ENCODE data around the gene ARVCF.

Gene ARVCF

DNA sequence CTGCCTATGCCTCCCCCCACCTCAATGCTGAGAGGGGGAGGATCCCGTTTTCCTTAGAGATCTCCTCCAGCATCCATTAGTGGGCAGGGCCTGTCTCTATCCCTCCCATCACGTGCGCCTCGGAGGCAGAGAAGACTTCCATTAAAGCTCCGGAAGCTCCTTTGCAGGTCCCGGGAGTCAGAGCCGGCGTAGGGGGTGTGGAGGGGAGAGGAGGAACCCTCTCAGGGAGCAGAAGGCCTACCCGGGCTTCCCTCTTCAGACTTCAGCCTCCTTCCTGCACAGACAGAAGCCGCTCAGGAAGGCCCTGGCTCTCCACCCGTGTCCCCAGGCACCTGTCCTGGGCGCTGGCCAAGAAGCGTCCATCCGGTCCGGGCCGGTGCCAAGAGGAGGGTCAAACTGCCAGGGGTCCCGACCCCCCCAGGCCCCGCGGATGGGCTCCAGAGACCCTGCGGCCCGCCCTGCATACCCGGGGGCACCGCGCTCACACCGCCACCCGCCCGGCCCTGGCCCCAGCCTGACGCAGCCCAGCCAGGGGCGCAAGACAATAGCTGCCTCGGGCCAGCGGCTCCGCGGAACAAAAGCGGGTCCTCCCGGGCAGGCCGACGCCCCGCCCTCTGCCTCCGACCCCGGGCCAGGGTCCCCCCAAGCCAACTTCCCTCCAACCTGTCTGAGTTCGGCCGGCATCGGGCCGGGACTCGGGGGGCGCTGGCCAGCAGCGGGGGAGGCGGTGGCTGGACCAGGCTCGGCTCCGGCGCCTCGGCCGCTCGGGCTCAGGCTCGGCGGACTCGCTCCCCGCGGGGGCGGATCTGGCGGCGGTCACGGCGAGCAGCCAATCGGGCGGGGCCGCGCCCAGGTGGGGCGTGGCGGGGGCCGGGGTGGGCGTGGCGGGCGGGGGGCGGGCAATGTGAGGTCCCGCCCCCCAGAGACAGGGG lies 29.9 kb downstream of the ARVCF start:
- peak; percentile 14 to 19 for DNase-seq (ENCODE audit: low read depth in 2 of 2)

DNA sequence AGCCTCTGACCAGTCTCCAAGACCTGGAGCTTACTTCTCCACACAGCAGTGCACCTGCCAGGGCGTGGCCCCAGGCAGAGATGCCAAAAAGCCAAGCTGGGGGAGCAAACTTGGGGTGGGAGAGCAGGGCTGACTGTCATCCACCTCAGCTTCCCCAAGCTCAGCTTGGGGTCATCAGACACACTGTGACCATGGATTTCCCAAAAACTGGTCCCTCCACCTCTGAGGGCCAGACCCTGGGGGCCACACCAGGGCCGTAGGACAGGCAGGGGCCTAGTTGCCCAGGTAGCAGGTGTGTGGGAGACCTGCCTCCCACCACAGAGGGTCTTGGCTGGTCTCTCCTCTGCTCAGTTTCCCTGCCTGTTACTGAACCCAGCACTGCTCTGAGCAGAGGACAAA lies 30.6 kb downstream of the ARVCF start:
- no peak for DNase-seq (ENCODE audit: low read depth in 2 of 2)

DNA sequence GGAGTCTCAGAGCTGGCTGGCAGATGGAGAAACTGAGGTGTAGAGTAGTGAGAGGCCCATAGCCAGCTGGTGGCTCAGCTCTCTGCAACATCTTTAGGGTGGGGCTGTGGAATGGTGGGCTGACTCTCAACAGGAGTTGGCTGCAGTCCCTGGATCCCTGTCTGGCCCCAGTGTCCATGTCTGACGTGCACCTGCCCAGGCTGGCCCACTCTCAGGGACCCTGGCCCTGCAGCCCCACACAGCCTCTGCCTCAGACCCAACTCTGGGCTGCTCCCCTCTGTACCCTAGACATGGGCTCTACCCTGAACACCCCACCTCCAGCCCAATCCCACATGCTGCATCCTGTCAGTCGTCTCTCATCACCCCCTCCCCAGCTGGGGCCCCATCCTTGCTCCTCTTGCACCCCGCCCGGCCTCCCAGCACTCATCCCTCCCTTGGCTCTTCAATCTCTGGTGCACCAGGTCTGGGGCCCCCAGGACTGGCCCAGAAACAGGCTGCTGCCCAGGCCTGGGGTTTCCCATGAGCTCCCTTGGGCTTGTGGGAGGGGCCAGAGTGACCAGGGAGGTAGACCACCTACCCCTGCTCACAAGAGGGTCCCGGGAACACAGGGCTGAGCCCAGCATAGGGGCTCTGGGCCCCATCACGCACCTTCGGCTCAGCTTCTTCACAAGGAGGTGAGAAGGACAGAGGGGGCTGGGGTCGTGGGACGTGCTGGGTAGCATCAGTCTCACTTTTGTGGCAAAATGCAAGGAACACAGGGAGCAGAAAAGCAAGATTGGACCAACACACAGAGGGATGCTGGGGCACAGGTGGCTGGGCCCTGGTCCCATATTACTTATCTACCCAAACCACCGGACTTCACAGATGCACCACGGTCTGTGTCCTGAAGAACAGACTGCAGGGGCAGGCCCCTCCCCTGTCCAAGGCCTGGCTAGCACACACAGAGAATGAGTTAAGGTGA lies 31.5 kb downstream of the ARVCF start:
- DNase-seq (ENCODE audit: low read depth in 2 of 2) = no peak

DNA sequence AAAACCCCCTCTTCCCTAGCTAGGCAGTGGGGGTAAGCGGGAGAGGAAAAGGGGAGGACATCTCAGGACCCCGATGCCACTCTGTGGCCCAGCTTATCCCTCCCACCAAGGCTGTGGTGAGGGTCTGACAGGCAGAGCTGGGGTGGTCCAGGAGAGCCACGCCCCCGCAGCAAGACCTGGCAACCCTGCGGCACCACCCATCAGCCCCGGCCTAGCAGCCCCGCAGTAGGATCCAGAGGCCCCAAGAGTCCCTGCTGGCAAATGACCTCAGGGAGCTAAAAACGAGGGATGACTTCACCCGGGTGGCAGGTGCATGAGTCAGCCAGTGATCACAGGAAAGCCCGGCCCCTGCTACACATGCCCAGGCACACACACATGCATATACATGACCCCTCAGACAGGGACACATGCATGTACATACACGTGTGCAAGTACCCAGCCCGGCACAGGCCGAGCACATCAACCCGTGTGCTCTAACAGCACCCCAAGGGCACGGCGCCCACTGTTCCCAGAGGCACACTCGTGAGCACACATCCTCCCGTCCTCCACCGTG lies 32.3 kb downstream of the ARVCF start:
- DNase-seq (ENCODE audit: low read depth in 2 of 2) = no peak

DNA sequence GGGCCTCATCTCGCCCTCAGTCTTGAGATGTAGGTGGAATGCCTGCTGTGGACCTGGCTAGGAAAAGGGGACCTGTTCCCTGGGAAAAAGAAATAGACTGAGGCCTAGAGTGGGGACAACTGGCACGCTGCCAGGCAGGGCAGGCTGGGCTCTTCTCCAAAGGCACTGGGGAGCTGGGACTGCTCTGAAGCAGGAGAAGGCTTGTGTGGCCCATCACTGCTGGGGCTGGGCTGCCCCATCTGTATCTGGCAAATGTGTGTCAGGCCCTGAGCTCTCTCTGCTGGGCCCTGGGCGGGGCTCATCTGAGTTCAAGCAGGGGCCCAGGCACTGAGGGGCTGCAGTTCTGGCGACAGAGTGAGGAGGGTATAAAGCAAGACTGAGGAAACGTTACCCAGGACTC lies 32.9 kb downstream of the ARVCF start:
- no peak for DNase-seq (ENCODE audit: low read depth in 2 of 2)

DNA sequence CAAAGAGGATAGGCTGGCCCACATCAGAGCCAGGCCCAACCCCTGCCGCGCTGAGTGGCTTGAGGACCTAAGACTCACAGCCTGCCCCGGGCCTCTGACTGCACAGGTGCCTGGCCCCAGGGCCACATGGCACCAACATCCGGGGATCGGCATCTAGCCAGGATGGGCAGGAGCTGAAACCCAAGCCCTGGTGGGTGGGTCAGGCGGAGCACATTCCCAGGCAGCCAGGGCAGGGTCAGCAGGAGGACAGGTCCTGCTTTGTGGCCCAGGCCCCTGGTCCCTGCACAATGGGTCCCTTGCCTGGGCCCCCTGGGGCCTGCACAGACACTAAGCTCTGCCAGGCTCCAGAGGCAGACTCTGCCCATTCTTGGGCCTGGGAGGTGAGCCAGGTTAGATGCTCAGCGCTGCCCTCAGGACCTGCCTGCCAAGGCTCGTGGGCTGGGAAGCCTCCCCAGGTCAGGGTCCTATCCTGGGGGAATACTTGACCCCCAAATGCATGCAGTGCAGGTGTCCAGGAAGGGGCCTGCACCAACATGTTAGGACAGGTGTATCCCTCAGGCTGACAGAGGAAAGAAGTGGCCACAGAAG lies 33.5 kb downstream of the ARVCF start:
- no peak for DNase-seq (ENCODE audit: low read depth in 2 of 2)

DNA sequence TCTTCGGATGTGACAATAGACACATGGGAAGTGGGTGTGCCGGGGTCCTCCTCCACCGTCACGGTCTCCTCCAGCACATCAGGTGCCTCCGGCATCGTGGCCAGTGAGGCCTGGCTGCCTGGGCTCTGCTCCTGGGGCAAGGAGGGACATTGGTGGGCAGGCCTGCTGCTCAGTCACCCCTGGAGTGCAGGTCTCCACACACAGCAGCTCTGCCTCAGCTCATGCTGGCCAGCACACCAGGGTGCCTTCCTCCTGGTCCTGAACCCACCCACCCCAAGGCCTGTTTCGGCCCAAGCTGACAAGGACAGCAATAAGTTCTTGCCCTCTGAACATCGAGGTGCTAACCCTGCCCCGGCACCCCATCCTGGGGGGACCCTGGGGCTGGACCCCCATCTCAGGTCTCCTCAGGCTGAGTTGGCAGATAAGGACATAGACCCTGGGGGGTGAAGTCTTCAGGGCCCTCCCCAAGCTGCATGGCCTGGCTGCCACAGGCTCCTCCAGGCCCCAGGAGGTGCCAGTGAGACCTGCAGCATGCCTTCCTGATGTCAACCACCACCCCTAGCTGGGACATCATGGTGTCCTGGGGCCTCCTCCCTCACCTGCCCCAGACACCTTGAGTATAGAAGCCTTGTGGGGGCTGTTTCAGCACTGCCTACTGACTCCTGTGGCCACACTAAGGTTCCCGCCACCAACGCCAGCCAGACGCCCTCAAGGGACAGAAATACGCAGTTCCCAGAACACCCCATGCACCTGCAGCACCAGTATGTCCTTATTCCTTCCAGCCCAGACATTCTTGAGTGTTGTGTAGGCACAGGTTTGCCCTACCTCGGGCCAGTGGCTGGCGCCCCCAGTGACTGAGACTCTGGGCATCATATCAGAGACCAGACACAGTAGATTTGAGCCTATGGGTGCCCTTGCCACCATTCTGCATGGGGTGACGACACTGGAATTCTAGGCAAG lies 34.4 kb downstream of the ARVCF start:
- no peak for DNase-seq (ENCODE audit: low read depth in 2 of 2)

DNA sequence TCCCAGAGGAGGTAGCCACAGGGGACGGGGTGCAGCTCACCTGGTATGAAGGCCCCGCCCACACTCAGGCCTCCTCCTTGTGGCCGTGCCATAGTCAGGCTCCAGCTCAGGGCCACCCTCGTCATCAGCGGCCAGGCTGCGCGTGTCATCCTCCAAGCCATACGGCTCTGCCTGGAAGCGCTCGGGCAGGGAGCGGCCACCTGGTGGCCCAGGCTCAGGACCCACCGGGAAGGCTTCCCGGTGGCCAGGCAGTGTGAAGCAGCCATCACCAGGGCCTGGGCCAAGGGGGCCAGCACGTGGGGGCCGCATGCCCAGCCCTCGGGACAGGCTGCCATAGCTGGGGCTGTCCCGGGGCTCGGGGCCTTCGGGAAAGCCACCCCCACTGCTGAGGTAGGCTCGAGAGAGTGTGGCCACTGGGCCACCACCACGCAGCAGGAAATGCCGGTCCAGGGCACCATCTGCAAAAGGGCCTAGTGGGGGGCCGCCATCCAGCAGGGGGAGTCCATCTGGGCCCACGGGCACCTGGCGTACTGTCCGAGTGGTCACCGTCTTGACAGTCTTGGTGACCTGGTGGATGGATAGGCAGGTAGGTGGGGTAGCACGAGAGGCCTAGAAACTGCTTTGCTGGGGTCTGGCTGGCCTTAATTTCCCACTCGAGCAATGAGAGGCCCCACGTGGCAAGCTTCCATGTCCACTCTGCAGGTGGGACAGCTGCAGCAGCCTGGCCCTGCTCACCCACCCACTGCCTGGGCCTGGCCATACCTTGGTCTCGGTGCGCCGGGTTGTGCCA lies 35.3 kb downstream of the ARVCF start:
- no peak for DNase-seq (ENCODE audit: low read depth in 2 of 2)

DNA sequence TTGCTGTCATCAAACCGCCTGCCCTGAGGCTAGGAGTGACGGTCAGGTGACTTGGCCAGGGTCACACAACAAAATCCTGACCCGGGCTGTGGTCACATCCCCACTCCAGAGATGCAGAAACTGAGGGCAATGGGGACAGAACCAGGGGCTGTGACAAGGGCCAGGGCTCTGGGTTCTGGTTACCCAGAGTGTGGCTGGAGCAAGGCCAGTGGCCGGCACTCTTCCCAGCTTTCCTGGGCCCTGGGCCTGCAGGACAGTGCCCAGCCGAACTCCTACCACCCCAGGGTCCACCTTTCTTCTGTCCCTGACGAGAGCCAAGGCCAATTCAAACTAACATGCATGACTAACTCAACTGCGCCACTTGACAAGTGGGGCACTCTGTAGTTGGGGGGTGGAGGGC lies 35.9 kb downstream of the ARVCF start:
- DNase-seq (ENCODE audit: low read depth in 2 of 2) = no peak

DNA sequence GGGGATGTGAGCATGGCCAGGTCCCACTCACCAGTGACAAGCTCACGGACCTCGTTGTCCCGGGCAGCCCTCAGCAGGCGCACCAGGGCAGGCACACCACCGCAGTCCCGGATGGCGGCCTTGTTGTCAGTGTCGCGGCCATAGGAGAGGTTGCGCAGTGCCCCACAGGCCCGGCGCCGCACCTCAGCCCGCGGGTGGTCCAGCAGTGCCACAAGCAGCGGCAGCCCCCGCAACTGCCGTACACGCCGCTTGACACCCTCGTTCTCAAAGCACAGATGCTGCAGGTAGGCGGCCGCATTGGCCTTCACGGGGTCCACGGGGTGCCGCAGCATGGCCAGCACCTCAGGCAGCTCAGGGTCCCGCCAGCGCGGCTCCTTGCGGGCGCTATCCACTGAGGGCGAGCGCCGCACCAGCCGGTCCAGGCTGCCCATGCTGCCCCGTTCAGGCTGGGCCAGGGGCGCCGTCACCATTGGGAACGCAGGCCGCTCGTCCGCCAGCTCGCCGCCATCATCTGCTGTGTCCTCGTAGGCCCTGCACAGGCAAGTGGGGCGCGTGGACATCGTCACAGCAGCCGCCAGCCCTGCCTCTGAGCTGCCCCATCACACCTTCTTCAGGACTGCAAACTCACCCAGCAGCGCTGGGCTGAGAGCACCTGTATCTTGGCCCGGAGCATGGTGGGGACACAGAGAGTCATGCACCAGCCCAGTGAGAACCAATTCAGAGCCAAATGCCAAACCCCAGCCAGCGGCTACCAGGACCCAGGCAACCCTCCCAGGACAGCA lies 36.7 kb downstream of the ARVCF start:
- no peak for DNase-seq (ENCODE audit: low read depth in 2 of 2)

DNA sequence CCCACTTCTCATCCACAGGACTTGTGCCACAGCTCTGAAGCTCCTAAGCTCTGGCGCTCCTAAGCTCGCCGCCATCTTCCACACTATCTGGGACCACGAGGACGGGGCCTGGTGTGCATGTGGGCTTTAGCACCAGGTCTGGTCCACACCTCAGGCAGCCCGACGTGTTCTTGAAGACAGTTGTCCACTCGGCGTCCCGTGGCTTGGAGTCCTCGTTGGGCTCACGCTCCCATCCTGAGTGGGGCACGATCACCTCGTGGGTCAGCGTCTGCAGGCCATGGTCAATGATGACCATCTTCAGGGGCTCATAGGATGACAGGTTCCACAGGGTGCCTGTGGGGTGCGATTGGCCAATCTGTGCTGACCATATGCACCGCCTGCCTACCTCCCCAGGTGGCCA lies 37.9 kb downstream of the ARVCF start:
- DNase-seq (ENCODE audit: low read depth in 2 of 2) = no peak

DNA sequence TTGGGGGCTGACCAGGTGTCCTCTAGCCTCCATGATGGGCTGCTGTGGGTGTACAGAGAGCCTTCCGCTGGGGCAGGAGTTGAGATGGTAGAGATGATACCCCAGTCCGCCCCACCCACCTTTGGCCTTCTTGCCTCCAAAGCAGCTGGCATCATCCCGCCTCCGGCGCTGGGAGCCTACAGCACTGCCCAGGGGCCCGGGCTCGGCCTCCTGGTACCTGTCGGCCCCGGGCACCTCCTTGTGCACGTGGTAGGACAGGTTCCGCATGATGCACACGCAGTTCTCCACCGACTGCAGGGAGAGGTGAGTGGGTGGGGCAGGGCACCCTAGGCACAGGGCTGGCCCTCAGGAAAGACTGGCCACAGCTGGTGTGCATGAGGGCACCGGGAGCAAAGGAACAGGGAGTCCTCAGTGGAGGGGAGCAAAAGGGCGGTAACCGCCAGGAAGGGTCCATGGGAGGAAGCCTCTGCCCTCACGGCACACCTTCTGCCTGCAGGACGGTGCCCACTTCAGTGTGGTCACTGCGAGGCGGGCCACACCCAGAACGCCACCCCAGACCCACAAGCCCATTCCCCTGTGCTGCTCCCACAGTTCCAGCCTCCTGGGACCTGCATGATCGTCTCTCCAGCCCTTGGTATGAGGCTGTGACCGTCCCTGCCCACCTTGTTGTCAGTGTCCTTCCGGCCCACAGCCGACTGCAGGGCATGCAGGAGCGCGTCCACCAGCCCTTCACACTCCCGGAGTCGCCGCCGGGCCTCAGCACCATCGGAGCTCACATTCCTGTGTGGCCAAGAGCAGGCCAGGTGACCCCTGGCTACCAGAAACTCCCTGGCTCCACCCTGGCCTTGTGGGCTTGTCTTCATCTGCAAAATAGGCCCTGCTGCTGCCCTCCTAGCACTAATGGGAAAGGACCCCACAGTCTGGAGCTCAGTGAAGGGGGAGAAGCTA lies 39.1 kb downstream of the ARVCF start:
- DNase-seq (ENCODE audit: low read depth in 2 of 2) = no peak

DNA sequence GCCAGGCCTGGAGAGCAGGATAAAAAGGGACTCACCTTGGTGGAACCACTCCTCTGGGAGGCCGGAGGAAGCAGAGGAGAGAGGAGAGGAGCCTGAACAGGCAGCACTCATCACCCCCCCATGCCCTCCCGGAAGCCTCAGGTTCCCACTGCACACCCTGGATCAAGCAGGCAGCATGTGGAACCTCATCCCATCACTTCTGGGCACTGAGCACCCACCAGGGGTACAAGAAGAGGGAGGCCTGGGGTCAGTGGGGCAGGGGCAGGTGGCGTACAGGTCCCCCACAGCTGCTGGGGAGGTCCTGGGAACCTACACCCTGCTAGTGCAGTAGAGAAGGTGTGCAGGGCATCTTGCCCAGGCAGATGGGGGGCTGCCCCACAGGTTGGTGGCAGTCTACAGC lies 40.0 kb downstream of the ARVCF start:
- no peak for DNase-seq (ENCODE audit: low read depth in 2 of 2)

DNA sequence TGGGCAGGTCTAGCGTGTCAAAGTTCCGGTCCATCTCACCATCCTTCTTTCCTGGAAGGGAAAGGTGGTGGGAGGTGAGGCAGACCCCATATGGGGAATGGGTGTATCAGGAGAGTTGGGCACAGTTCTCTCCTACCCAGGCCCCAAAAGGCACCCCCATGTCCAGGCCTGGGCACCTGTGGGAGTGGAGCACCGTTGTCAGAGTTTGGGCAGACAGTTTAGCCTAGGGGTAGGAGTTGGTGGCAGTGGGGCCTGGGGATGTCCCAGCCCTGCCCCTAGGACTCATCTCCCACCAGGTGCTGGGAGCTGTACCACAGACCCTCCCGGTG lies 41.0 kb downstream of the ARVCF start:
- no peak for DNase-seq (ENCODE audit: low read depth in 2 of 2)

DNA sequence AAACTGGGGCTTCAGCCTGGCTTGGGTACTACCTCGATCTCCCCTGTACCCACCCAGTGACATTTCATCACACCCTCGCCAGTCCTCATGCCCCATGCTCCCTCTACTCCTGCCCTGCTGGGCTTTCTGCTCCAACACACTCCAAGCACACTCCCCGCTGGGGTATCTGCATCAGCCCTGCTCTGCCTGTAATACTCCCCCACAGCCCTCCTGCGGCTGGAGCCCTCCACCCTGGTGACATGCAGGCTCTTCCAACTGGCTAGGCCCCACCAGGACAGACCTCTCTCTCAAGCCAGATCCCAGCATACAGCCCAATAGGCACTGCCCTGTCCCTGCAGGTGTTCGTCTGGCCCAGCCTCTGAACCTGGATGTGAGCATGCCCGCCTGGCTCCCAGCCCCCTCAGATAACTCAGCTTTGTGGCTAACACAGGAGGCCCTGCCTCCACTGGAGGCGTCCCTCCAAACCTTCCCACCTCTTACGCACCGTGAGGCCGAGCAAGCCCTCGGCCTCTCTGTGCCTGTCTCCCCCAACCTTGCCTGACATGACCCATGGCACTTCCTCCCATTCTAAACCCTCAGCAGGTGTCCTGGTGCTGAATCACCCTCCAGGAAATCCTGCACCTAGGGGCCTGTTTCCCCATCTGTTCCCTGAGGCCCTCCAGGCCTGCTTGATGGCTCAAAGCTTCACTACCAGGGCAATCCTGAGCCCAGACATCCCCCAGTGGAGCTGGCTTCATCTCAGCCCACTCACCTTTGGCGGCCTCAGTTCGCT lies 41.5 kb downstream of the ARVCF start:
- no peak for DNase-seq (ENCODE audit: low read depth in 2 of 2)

DNA sequence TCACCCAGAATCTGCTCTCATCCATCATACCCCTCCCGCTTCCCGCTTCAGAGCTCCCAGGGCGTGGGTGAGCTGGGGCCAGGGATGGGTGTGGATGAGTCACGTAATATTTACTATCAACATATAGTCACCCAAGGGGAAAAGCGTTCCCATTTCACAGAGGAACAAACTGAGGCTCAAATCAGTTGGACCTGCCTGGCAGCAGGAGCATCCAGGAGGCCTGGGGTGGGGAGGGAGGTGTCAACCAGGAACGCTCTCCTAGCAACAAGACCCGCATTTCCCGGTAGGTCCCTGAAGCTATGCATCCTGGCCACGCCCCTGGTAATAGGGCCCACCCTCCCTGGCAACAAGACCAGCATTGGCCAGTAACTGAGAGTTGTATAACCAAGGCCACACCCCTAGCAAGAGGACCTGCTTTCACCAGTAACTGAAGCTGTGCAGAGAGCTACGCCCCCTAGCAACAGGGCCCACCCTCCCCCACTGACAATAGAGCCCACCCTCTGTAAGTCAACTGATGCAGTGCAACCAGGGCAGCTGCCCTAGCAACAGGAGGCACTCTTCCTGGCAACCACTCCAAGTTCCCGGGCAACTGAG lies 42.3 kb downstream of the ARVCF start:
- no peak for DNase-seq (ENCODE audit: low read depth in 2 of 2)
